ENCODE data around the gene AQP4. TPM values are rescaled to one million over a fixed set of nuclear protein-coding genes. Genes with fewer than 3 reads are reported as not detected.

Gene AQP4
- under 1 TPM in 1 of 4 donors, not detected in 3; 0.16 TPM for total RNA-seq

- TF ChIP-seq CTCF (IDR thresholded peaks at IDR 0.05; ENCODE audit: low read depth): no peak
These were observed at the start of gene AQP4 for GRCh38 chr18:26865557-26865956. TSS of gene AQP4 (minus strand) at chr18:26865707. CDS start at chr18:26865689, 18 bp downstream.

- no peak for TF ChIP-seq CTCF (IDR thresholded peaks at IDR 0.05; ENCODE audit: low read depth)
These were observed 46.3 kb upstream of the AQP4 start for GRCh38 chr18:26911840-26912239.

GRCh38 chr18:26909599-26910290 is 44.2 kb upstream of the AQP4 start:
- TF ChIP-seq CTCF (IDR thresholded peaks at IDR 0.05; ENCODE audit: low read depth): no peak

GRCh38 chr18:26908906-26909305 is 43.4 kb upstream of the AQP4 start:
- no peak for TF ChIP-seq CTCF (IDR thresholded peaks at IDR 0.05; ENCODE audit: low read depth)

- no peak for TF ChIP-seq CTCF (IDR thresholded peaks at IDR 0.05; ENCODE audit: low read depth)
These were observed 36.8 kb upstream of the AQP4 start for GRCh38 chr18:26902291-26902690.

- TF ChIP-seq CTCF (IDR thresholded peaks at IDR 0.05; ENCODE audit: low read depth): no peak
These were observed 35.5 kb upstream of the AQP4 start for GRCh38 chr18:26901020-26901419.

- TF ChIP-seq CTCF (IDR thresholded peaks at IDR 0.05; ENCODE audit: low read depth): no peak
These were observed 28.9 kb upstream of the AQP4 start for GRCh38 chr18:26894426-26894825.

Data from subcutaneous adipose tissue (tissue), 4 donors.